GM23338 (cell line): ENCODE data around the gene PET117. TPM values are rescaled to one million over a fixed set of nuclear protein-coding genes. Genes with fewer than 3 reads are reported as not detected.

Experiments
- ATAC-seq: fragments of 200-7000 bp; cut with Tn5 transposase; 3 replicates; pipeline ENCODE4 v1.9.1; 2020
- DNase-seq: peaks from one replicate; pipeline ENCODE4 v3.0.0-alpha.2; 2015; ENCODE audit warnings: low spot score
- H2AFZ ChIP-seq: fragments of 200-600 bp; sonication (generic); 2 replicates; pipeline ENCODE4 v1.8.0; 2016; ENCODE audit warnings: antibody characterized with exemption, mild to moderate bottlenecking, moderate library complexity
- H3F3A ChIP-seq: fragments of 200-600 bp; sonication (generic); replicated peaks from 2 replicates; pipeline ENCODE4 v1.8.0; 2017; ENCODE audit warnings: antibody characterized with exemption, mixed run types, low read depth
- H3K27ac ChIP-seq: fragments of 200-600 bp; sonication (generic); 2 replicates; pipeline ENCODE4 v1.6.1; 2016; ENCODE audit warnings: low read depth
- H3K27me3 ChIP-seq: fragments of 200-600 bp; sonication (generic); 2 replicates; pipeline ENCODE4 v1.8.0; 2016; ENCODE audit warnings: mild to moderate bottlenecking, mixed run types, moderate library complexity; ENCODE audit not compliant: insufficient read depth
- H3K36me3 ChIP-seq: fragments of 200-600 bp; sonication (generic); 2 replicates; pipeline ENCODE4 v1.8.0; 2016; ENCODE audit warnings: mild to moderate bottlenecking; ENCODE audit not compliant: insufficient read depth
- H3K4me1 ChIP-seq: fragments of 200-600 bp; sonication (generic); 2 replicates; pipeline ENCODE4 v1.8.0; 2016; ENCODE audit warnings: mild to moderate bottlenecking, moderate library complexity; ENCODE audit not compliant: insufficient read depth
- H3K4me2 ChIP-seq: fragments of 200-600 bp; sonication (generic); 2 replicates; pipeline ENCODE4 v1.7.1; 2017; ENCODE audit warnings: mixed run types
- H3K4me3 ChIP-seq: fragments of 200-600 bp; sonication (generic); 2 replicates; pipeline ENCODE4 v1.6.1; 2016; ENCODE audit warnings: mixed run types
- H3K79me2 ChIP-seq: fragments of 200-600 bp; sonication (generic); replicated peaks from 2 replicates; pipeline ENCODE4 v1.8.0; 2017; ENCODE audit warnings: mild to moderate bottlenecking; ENCODE audit not compliant: insufficient read depth
- H3K9me2 ChIP-seq: fragments of 200-600 bp; sonication (generic); 2 replicates; pipeline ENCODE4 v1.8.0; 2017; ENCODE audit not compliant: insufficient read depth
- H4K20me1 ChIP-seq: fragments of 200-600 bp; sonication (generic); replicated peaks from 2 replicates; pipeline ENCODE4 v1.8.0; 2017; ENCODE audit warnings: mild to moderate bottlenecking; ENCODE audit not compliant: insufficient read depth
- H3K27ac Mint-ChIP-seq: 2 replicates; pipeline ENCODE4 v1.8.0; 2020; ENCODE audit warnings: inconsistent platforms, mild to moderate bottlenecking, moderate library complexity, mixed read lengths
- H3K27me3 Mint-ChIP-seq: 3 replicates; pipeline ENCODE4 v1.8.0; 2022; ENCODE audit warnings: low read depth, mild to moderate bottlenecking, moderate library complexity, mixed read lengths, inconsistent platforms; ENCODE audit not compliant: insufficient read depth, poor library complexity
- H3K36me3 Mint-ChIP-seq: 3 replicates; pipeline ENCODE4 v1.8.0; 2021; ENCODE audit warnings: low read depth, mild to moderate bottlenecking, inconsistent platforms, moderate library complexity, mixed read lengths
- H3K4me1 Mint-ChIP-seq: 3 replicates; pipeline ENCODE4 v1.8.0; 2020; ENCODE audit warnings: mild to moderate bottlenecking, inconsistent platforms, mixed read lengths
- H3K4me3 Mint-ChIP-seq: 3 replicates; pipeline ENCODE4 v1.8.0; 2021; ENCODE audit warnings: moderate library complexity, mild to moderate bottlenecking, inconsistent platforms, mixed read lengths
- H3K9me3 Mint-ChIP-seq: 3 replicates; pipeline ENCODE4 v1.8.0; 2020; ENCODE audit warnings: moderate library complexity, mild to moderate bottlenecking, inconsistent platforms, mixed read lengths
- CREB1 ChIP-seq: fragments of 250-450 bp; sonication (Bioruptor Pico); IDR thresholded peaks from 2 replicates; pipeline ENCODE4 v1.5.0; 2020; ENCODE audit warnings: low read depth, mild to moderate bottlenecking, moderate library complexity
- EZH2 ChIP-seq: fragments of 200-600 bp; sonication (generic); IDR thresholded peaks from one replicate; pipeline ENCODE4 v1.8.0; 2017; ENCODE audit warnings: antibody characterized with exemption, mild to moderate bottlenecking, low read depth; ENCODE audit not compliant: unreplicated experiment
- EZH2phosphoT487 ChIP-seq: fragments of 200-600 bp; sonication (generic); IDR thresholded peaks from one replicate; pipeline ENCODE4 v1.8.1; 2018; ENCODE audit warnings: antibody characterized with exemption; ENCODE audit not compliant: unreplicated experiment
- JUNB ChIP-seq: IDR thresholded peaks from one replicate; pipeline ENCODE4 v1.6.1; 2016; ENCODE audit warnings: antibody characterized with exemption; ENCODE audit not compliant: unreplicated experiment
- NANOG ChIP-seq: IDR thresholded peaks from 2 replicates; pipeline ENCODE4 v1.6.1; 2016; ENCODE audit warnings: antibody characterized with exemption, borderline replicate concordance
- POLR2AphosphoS5 ChIP-seq: IDR thresholded peaks from 2 replicates; pipeline ENCODE4 v1.6.1; 2016; ENCODE audit warnings: antibody characterized with exemption, low read depth
- REST ChIP-seq: IDR thresholded peaks from one replicate; pipeline ENCODE4 v1.6.1; 2018; ENCODE audit warnings: antibody characterized with exemption; ENCODE audit not compliant: unreplicated experiment
- STAT1 ChIP-seq: IDR thresholded peaks from one replicate; pipeline ENCODE4 v1.6.1; 2016; ENCODE audit warnings: antibody characterized with exemption; ENCODE audit not compliant: unreplicated experiment
- ZNF114 ChIP-seq: fragments of 250-450 bp; sonication (Bioruptor Pico); IDR thresholded peaks from 2 replicates; pipeline ENCODE4 v1.5.0; 2020; ENCODE audit warnings: mild to moderate bottlenecking, moderate library complexity
- ZNF331 ChIP-seq: fragments of 250-450 bp; sonication (Bioruptor Pico); IDR thresholded peaks from 2 replicates; pipeline ENCODE4 v1.5.0; 2020; ENCODE audit warnings: low read depth, mild to moderate bottlenecking, moderate library complexity
- ZNF462 ChIP-seq: fragments of 250-450 bp; sonication (Bioruptor Pico); IDR thresholded peaks from 2 replicates; pipeline ENCODE4 v1.5.0; 2020; ENCODE audit warnings: mild to moderate bottlenecking, moderate library complexity
- polyA plus RNA-seq: library from polyadenylated mRNA; unstranded; fragments of >200 nt; fragmentation: Nextera tagmentation; extraction: Ambion mirVana; gene quantifications from 2 replicates; pipeline ENCODE4 v1.2.1, GENCODE V29; 2016
- total RNA-seq: library from RNA; depleted of rRNA; stranded (reverse); fragments of >200 nt; shearing (Covaris generic); gene quantifications from 2 replicates; pipeline ENCODE4 v1.2.3, GENCODE V29; 2014
- TF ChIP-seq, protein P1 (sequence below), 2 experiments: fragments of 200-600 bp in 1 of 2; sonication (generic) in 1 of 2; conservative IDR thresholded peaks; 2 replicates each; pipeline versions ENCODE4 v1.5.1 to v1.6.1; 2016 to 2017; ENCODE audit warnings: antibody characterized with exemption in 2 of 2, low read depth in 2 of 2, mild to moderate bottlenecking in 2 of 2, moderate library complexity in 1 of 2

The PET117 gene
- total and polyA plus RNA-seq, 2 experiments from 2014 or later = 21.7 to 41.9 TPM

- no peak for TF ChIP-seq ZNF462 (CRISPR knock-in tag)
- TF ChIP-seq POLR2AphosphoS5 = no peak
- no peak for TF ChIP-seq EZH2phosphoT487
- TF ChIP-seq CREB1 = no peak
- TF ChIP-seq JUNB = no peak
- no peak for TF ChIP-seq STAT1
- TF ChIP-seq, protein P1, sequence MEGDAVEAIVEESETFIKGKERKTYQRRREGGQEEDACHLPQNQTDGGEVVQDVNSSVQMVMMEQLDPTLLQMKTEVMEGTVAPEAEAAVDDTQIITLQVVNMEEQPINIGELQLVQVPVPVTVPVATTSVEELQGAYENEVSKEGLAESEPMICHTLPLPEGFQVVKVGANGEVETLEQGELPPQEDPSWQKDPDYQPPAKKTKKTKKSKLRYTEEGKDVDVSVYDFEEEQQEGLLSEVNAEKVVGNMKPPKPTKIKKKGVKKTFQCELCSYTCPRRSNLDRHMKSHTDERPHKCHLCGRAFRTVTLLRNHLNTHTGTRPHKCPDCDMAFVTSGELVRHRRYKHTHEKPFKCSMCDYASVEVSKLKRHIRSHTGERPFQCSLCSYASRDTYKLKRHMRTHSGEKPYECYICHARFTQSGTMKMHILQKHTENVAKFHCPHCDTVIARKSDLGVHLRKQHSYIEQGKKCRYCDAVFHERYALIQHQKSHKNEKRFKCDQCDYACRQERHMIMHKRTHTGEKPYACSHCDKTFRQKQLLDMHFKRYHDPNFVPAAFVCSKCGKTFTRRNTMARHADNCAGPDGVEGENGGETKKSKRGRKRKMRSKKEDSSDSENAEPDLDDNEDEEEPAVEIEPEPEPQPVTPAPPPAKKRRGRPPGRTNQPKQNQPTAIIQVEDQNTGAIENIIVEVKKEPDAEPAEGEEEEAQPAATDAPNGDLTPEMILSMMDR (conservative IDR thresholded peaks at IDR 0.05; ENCODE audit: low read depth in 2 of 2) = no peak
- no peak for TF ChIP-seq ZNF114 (CRISPR knock-in tag)
- no peak for TF ChIP-seq EZH2
Measured at GRCh38 chr20:18103497-18103896, 34.2 kb upstream of the PET117 start (continued).

DNA sequence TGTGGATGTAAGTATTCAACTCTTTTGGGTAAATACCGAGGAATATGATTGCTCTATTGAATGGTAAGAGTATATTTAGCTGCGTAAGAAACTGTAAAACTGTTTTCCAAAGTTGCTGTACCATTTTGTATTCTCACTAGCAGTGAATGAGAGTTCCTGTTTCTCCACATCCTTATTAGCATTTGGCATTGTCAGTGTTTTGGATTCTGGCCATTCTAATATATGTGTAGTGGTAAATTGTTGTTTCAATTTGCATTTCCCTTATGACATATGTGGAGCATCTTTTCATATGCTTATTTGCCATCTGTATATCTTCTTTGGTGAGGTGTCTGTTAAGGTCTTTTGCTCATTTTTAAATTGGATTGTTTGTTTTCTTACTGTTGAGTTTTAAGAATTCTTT lies 29.3 kb upstream of the PET117 start:
- Histone ChIP-seq H3K4me3 (no peak overlapping the region), H3K79me2 (no peaks in the 10 kb centered on the region), H3F3A (no peaks in the 10 kb centered on the region), H4K20me1 (no peaks in the 10 kb centered on the region), H3K4me2 (no peak overlapping the region), H3K36me3 (no peaks in the 10 kb centered on the region), H2AFZ (no peak overlapping the region), H3K9me2 (no peaks in the 10 kb centered on the region), H3K4me1 (no peaks in the 10 kb centered on the region), H3K27me3 (no peaks in the 10 kb centered on the region), H3K27ac (no peak overlapping the region)
- no peaks in the 10 kb centered on the region for H3K4me1 Mint-ChIP-seq
- DNase-seq (no peak), ATAC-seq (no peak)
- H3K4me3 Mint-ChIP-seq = no peak overlapping the region
- H3K27me3 Mint-ChIP-seq = peaks cover 2% of the 10 kb centered on the region
- H3K9me3 Mint-ChIP-seq = no peaks in the 10 kb centered on the region
- H3K36me3 Mint-ChIP-seq = no peaks in the 10 kb centered on the region
- no peak overlapping the region for H3K27ac Mint-ChIP-seq
- no peak for TF ChIP-seq JUNB
- no peak for TF ChIP-seq REST
- TF ChIP-seq ZNF331 (CRISPR knock-in tag) = no peak
- no peak for TF ChIP-seq NANOG
- no peak for TF ChIP-seq EZH2phosphoT487
- no peak for TF ChIP-seq CREB1
- TF ChIP-seq EZH2 = no peak
